Hippocampal formation (tissue), 2 donors: Measurements from ENCODE around the gene LACRT.
A peak's percentile ranks its signal among the peaks of the same experiment; 100 is the strongest.

ENCODE experiments used
- DNase-seq, 2 donors: peaks; one replicate each; lab custom pipeline; 2025; lab: John Stamatoyannopoulos, UW

LACRT gene

DNA sequence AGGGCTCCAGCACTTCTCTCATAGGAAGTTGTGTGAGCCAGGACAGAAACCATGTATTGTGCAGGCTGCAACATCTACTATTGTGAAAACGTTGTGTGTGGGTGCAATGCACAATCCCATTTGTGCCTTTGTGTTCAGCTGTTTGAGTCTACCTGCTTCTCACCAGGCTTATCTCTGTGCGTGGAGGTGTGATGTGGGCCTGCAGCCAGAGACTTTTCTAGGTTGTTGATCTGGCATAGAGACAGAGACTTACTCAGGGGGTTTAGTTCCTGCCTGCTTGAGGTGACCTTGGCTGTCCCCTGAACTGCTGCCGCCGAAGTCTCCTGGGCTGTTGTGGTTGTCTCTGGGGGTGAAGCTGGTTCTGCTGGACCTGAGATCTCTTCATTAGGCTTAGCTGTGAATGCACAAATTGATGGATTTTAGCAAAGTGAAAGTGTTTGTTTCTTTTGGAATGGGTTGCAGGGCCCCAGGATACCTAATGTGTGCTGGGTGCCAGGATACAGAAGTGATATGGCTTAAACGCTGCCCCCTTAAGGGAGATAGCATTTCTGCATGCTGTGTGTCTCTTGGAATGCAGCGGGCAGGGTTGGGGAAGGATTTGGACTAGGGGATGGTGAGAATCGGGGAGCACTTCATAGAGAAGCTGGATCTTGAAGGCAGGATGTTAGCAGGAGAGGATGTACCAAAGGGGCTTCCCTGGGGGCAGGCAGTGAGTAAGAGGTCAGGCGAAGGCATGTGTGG is 2.5 kb downstream of the LACRT start:
- no peak for DNase-seq

DNA sequence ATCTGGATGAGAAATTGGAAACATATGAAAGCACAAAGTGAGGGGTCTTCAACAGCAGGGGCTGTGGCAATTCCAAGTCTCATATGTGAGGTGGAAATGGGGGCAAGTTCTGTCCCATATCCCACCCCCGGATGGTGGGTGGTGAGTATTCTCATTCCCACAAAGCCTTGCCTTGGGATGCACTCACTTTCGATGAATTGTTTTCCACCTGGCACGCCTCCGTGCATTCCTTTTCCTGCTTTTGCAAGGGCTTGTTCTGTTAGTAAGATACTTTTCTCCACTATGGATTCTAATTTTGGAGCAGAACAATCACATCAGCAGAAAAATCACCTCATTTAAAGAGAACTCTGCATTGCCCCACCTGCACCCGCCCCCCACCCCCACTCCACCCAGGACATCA is 3.1 kb downstream of the LACRT start:
- no peak for DNase-seq

DNA sequence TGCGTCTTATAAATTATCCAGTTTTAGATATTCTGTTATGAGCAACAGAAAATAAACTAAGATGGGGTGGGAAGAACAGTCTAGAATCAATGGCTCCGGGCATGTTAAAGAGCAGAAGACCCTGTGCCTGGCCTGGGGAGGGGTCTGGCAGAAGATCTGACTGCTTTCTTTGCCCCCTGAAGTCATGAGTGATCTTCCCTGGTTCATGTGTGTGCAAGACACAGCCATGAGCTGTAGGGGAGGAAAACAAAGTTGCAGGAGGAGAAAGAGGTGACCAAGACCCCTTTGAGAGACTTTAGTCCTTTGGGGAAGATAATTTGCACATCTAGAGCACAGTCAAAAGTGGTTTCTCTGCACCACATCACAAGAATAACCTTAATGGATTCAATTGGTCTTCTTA is 4.8 kb downstream of the LACRT start:
- DNase-seq, result no peak

DNA sequence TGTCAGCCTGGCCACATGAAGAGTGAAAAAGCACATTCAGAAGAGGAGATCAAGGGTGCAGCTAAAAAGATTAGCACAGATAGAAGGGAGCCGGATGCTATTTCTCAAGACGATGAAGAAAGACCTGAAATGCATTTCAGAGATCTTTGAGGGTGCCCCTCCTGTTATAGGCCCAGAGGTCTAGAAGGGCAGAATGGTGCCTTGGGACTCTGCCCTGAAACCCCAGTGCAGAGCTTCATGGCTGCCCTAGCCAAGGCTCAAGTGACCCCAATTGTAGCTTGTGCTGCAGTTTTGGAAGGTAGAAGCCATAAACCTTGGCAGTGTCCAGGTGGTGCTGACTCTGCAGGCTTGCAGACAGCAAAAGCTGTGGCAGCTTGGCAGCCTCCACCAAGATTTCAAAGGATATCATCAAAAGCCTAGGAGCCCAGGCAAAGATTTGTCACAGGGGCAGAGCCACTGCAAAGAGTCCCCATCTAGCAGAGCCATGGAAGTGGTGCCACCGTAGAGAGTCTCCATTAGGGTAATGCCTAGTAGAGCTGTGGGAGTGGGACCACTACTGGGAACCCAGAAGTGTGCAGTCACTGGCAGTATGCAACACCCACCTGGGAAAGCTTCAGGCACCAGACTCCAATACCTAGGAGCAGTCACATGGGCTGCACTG is 6.4 kb downstream of the LACRT start:
- DNase-seq, result no peak

DNA sequence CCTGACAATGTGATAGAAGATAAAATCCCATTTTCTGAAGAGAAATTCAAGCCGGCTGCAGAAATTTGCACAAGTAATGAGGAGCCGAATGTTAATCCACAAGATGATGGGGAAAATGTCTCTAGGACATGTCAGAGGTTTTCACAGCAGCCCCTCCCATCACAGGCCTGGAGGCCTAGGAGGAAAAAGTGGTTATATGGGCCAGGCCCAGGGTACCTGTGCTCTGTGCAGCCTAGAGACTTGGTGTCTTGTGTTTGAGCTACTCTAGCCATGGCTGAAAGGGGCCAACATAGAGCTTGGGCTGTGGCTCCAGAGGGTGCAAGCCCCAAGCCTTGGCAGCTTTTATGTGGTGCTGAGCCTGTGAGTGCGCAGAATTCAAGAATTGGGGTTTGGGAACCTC is 7.4 kb downstream of the LACRT start:
- no peak for DNase-seq

- no peak for DNase-seq
Observed at GRCh38 chr12:54625598-54625997, 9.1 kb downstream of the LACRT start.

- DNase-seq, result no peak
Observed at GRCh38 chr12:54624315-54625279, 10.1 kb downstream of the LACRT start.

DNA sequence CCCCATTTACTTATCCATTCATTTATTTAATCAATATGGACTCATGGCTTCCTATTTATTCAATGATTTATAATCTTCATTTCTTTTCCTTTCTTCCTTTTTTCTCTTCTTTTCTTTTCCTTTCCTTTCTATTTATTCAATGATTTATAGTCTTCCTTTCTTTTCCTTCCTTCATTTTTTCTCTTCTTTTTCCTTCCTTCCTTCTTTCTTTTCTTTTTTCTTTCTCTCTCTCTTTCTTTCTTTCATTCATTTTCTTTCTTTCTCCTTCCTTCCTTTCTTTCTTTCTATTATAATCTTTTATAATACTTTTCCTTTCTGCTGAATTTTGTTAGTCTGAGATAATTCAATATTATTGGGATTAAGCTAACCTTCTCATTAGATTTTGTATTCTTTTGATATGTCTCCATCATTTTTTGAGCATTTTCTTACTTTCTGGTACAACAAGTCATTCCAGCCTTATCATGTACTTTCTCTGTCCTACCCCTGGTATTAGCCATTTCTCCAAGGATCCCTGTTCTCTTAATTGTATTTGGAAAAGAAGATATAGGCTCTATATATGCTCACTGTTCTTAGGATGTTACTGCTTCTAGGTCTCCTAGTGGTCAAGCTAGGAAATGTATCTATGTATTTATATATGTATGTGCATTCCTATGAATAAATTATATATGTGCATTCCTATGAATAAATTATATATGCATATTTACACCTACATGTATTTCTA is 12.1 kb downstream of the LACRT start:
- no peak for DNase-seq

DNA sequence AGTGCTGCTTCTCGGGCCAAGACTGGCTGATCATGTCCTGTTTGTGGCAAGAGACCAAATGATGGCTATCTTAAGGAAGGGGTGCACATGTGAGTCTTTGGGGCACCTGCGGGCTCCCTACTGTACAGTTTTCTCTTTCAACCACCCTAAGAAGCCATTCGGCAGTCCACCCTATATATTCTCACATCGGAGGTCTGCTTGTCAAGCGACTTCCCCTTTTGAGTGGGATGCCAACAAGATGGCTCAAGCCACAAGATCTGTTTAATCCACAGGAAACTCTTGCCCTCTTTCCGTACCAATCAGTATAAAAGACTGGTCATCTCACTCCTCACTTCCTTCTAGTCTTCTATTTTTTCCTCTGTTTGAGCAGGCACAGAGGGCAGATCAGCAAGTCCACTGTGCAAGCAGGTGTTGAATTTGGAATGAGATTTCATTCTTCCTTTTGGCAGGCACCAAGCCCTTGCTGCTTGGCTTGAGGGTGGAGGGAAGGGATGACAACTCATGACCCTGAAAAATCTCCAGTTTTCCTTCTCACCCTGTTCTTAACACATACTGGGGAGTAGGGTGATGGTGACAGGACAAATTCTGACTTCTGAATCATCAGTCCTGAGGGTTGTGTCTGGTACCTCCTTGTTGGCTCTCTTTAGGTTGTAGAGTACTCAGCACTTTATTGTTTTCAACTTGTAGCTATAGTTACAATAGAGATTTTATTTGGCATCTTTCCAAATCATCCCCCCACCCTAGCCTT is 17.6 kb downstream of the LACRT start:
- DNase-seq, result no peak

DNA sequence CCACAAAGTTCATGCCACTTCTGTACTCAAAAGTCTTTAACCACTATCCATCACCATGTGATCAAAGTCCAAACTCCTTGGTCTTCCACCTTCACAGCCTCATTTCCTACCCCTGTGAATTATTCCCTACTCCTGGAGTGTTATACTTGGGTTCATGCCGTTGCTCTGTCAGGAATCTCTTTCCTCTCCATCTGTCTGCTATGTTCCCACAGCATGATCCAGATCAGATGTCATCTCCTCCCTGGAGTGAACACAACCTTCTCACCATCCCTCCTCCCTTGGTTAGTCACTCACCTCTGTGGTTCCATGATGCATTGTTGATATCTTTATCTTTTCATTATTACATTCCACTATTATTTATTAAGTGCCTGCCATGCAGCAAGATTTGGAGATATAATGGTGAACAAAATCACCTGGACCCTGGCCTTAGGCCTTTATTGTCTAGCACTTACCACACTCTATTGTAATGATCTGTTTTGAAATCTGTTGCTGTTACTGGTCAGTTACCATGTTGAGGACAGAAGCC is 22.4 kb downstream of the LACRT start:
- no peak for DNase-seq

DNA sequence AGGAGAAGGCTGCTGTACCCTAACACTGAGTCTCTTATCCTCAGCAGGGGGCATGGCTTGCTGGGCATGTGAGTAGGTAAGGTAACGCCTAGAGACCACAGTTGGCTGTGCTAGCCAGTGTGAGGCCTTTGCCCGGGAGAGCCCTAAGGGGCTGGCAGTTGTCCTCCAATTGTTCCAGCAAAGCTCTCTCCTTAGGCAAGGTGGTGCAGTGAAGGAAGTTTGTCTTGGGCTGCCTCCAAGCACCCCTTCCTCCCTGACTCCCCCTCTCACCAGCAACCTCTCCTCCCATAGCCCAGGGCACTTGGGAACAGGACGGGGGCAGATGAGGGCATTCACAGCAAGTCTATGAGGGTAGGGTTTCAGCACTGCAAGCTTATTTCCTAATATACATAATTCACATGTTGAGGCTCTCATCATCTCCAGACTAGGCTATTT is 23.0 kb downstream of the LACRT start:
- DNase-seq, result no peak

- no peak for DNase-seq
Observed at GRCh38 chr12:54608769-54609168, 25.9 kb downstream of the LACRT start.

DNA sequence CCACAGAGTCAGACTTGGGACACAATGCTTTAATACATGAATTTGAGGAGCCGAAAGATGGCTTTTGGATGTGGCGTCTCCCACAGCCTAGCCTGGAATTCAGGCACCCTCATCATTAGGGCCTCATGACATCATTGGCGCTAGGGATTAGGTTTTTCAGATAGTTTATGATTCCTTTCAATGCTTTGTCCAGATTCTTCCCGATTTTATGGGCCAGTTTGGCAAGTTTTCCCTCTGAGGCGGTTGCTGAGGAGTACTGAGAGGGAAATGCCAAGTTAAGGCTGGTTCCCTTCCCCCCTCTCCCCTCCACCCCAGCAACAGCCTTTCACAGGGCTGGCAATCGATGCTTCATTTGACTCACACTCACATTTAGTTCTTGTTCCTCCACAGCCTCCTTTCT is 26.5 kb downstream of the LACRT start:
- DNase-seq, result no peak

DNA sequence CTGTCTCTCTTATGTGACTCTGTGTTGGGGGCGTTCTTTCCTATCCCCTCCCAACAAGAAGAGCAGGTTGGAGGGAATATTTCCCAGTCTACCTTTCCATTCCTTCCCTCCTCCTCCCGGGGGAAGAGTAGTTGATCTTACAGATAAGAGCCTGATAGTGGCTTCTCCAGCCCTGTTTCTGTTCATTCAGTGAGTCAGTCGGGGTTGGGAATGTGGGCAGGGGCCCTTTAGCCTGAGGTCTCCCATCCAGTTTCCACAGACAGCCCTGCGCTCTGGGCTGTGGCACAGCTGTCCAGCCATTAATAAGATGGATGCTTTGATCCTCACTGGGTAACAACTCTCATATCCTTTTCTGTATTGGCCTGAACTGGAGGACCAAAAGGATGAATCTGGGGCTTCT is 28.1 kb downstream of the LACRT start:
- DNase-seq, result no peak

- no peak for DNase-seq
Observed at GRCh38 chr12:54605138-54605970, 29.3 kb downstream of the LACRT start.

GRCh38 chr12:54604436-54604835 is 30.3 kb downstream of the LACRT start:
- no peak for DNase-seq

GRCh38 chr12:54603872-54604271 is 30.8 kb downstream of the LACRT start:
- DNase-seq, result no peak

DNA sequence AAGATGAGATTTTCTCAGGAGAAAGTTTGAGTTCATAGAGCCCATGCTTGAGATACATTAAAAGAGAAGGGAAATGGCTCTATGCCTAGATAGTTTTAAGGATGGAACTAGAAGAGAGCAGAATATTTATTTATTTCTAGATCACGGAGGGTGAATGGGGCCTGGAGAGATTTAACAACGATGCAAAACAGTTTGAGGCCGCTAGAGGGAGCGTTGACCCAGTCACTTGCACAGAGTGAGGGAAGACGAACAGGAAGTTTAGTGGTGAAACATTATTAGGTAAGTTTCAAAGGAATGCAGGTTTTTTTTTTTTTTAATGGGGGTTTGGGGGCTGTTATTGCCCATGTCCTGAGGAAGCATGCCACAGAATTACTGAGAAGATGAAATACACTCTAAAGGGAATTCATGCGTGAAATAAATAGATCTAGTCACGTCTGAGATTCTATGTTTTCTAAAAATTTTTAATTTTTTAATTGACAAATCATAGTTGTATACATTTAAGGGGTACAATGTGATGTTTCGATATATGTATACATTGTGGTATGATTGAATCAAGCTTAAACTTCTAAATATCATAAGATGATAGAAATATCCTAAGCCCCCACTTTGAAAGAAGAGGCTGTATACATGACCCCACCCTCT is 31.4 kb downstream of the LACRT start:
- peak; percentile 37 to 63 for DNase-seq

DNA sequence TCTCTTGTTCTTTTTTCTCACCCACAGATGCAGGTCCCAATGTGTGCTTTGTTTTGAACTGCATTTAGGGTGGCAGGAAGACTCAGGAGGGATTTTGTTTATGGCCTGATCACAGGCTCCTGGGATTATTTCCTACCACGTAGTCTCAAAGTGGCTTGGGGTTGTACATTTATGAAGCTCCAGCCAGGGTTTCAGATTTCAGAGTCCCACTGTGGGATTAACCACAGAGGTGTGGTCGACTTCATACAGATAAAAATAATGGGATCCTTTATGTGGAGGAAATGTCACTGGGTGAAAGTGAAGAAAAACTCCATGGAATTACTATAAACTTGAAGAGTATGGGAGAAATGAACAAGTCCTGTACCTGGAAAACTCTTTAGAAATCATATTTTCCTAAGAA is 32.0 kb downstream of the LACRT start:
- DNase-seq, result no peak
